GM12801 (cell line): ENCODE data around the gene BAD.

ENCODE experiments used
- TF ChIP-seq, protein P1 (sequence below): IDR thresholded peaks from one replicate; pipeline ENCODE4 v1.5.1; 2011; ENCODE audit warnings: control low read depth; ENCODE audit not compliant: insufficient read length; ENCODE audit errors: extremely low read depth

Gene BAD

DNA sequence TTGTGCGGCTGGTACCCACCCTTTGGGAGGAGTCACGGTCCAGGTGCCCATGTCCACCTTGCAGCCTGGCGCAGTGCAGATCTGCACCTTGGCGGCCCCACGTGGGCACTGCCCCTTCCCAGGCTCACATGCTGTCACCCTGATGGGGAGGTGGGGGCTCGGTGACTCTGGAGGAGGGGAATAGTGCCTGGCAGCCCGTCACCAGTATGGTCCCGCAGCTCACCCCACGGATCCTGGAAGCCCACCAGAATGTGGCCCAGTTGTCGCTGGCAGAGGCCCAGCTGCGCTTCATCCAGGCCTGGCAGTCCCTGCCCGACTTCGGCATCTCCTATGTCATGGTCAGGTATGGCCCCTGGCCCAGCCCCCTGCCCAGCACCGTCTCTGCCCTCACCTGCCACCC is 63.7 kb downstream of the BAD start:
- TF ChIP-seq, protein P1, sequence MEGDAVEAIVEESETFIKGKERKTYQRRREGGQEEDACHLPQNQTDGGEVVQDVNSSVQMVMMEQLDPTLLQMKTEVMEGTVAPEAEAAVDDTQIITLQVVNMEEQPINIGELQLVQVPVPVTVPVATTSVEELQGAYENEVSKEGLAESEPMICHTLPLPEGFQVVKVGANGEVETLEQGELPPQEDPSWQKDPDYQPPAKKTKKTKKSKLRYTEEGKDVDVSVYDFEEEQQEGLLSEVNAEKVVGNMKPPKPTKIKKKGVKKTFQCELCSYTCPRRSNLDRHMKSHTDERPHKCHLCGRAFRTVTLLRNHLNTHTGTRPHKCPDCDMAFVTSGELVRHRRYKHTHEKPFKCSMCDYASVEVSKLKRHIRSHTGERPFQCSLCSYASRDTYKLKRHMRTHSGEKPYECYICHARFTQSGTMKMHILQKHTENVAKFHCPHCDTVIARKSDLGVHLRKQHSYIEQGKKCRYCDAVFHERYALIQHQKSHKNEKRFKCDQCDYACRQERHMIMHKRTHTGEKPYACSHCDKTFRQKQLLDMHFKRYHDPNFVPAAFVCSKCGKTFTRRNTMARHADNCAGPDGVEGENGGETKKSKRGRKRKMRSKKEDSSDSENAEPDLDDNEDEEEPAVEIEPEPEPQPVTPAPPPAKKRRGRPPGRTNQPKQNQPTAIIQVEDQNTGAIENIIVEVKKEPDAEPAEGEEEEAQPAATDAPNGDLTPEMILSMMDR: no peak

GRCh38 chr11:64220271-64220670 is 64.2 kb downstream of the BAD start:
- TF ChIP-seq, protein P1: no peak
